Osteoblast (primary cell): Measurements from ENCODE around the gene DYNLRB1. TPM values are rescaled to one million over a fixed set of nuclear protein-coding genes. Genes with fewer than 3 reads are reported as not detected.

Experiments
- DNase-seq: peaks from one replicate; pipeline ENCODE4 v3.0.0; 2011; ENCODE audit warnings: low spot score, mixed read lengths; ENCODE audit not compliant: insufficient read length; ENCODE audit errors: missing footprints
- H2AFZ ChIP-seq: 2 replicates; pipeline ENCODE4 v1.6.0; 2011; ENCODE audit warnings: mild to moderate bottlenecking, low read length
- H3K27ac ChIP-seq: 2 replicates; pipeline ENCODE4 v1.5.1; 2011; ENCODE audit warnings: mild to moderate bottlenecking, low read depth, low read length, moderate library complexity
- H3K27me3 ChIP-seq: 2 replicates; pipeline ENCODE4 v1.6.0; 2012; ENCODE audit warnings: mild to moderate bottlenecking, control low read depth, inconsistent platforms, low read length, moderate library complexity; ENCODE audit not compliant: insufficient read depth
- H3K36me3 ChIP-seq: 2 replicates; pipeline ENCODE4 v1.5.1; 2011; ENCODE audit warnings: mild to moderate bottlenecking, low read length, control low read depth, moderate library complexity; ENCODE audit not compliant: insufficient read depth
- H3K4me1 ChIP-seq: 2 replicates; pipeline ENCODE4 v1.5.1; 2011; ENCODE audit warnings: mild to moderate bottlenecking, low read length, control low read depth, moderate library complexity; ENCODE audit not compliant: insufficient read depth
- H3K4me2 ChIP-seq: 2 replicates; pipeline ENCODE4 v1.6.0; 2011; ENCODE audit warnings: mild to moderate bottlenecking, low read length; ENCODE audit not compliant: insufficient read depth
- H3K4me3 ChIP-seq: fragments of 200-600 bp; sonication (generic); 3 replicates; pipeline ENCODE4 v1.5.1; 2012; ENCODE audit warnings: mild to moderate bottlenecking, low read length, inconsistent platforms; ENCODE audit not compliant: insufficient read depth
- H3K79me2 ChIP-seq: 2 replicates; pipeline ENCODE4 v1.6.0; 2012; ENCODE audit warnings: mild to moderate bottlenecking, low read length, control low read depth, inconsistent platforms; ENCODE audit not compliant: insufficient read depth
- H3K9me3 ChIP-seq: 2 replicates; pipeline ENCODE4 v1.5.1; 2011; ENCODE audit warnings: low read depth, low read length, control low read depth
- H4K20me1 ChIP-seq: 2 replicates; pipeline ENCODE4 v1.6.0; 2012; ENCODE audit warnings: mild to moderate bottlenecking, low read length, control low read depth; ENCODE audit not compliant: insufficient read depth
- CTCF ChIP-seq: IDR thresholded peaks from 2 replicates; pipeline ENCODE4 v1.5.1; 2011; ENCODE audit warnings: mild to moderate bottlenecking, low read depth, low read length, moderate library complexity; ENCODE audit errors: extremely low read depth
- total RNA-seq: library from RNA; depleted of rRNA; stranded (reverse); fragments of >200 nt; gene quantifications from 2 replicates; pipeline ENCODE4 v1.2.3, GENCODE V29; 2012

The DYNLRB1 gene
- total RNA-seq, 1 donor = 51.0 TPM

GRCh38 chr20:34558320-34559218 is 42.3 kb downstream of the DYNLRB1 start, which contains the start of gene MAP1LC3A:
Gene MAP1LC3A, plus strand, starts transcription at chr20:34558718. Its CDS starts 151 bp downstream, at chr20:34558869.
- Histone ChIP-seq H2AFZ (peak within 1 kb of the TSS; percentile 97), H3K4me1 (peaks cover 6% of the 10 kb centered on the region)
- no peak for TF ChIP-seq CTCF

GRCh38 chr20:34559311-34560140 is 43.3 kb downstream of the DYNLRB1 start:
- no peaks in the 10 kb centered on the region for H3K27me3 ChIP-seq
- peak overlapping the region; percentile 96 for H3K4me2 ChIP-seq
- no peaks in the 10 kb centered on the region for H4K20me1 ChIP-seq
- peak overlapping the region; percentile 89 for H3K4me3 ChIP-seq
- no peak overlapping the region for H3K27ac ChIP-seq
- H2AFZ ChIP-seq = no peak overlapping the region
- peaks cover 6% of the 10 kb centered on the region for H3K4me1 ChIP-seq
- H3K79me2 ChIP-seq = no peaks in the 10 kb centered on the region
- no peaks in the 10 kb centered on the region for H3K36me3 ChIP-seq
- H3K9me3 ChIP-seq = no peaks in the 10 kb centered on the region
- no peak for DNase-seq
- TF ChIP-seq CTCF = no peak

More at GRCh38 chr20:34558320-34559218, 42.3 kb downstream of the DYNLRB1 start, which contains the start of gene MAP1LC3A:
- Histone ChIP-seq H3K4me2 (peak within 1 kb of the TSS; percentile 96), H3K9me3 (no peaks in the 10 kb centered on the region), H3K27me3 (no peaks in the 10 kb centered on the region), H3K79me2 (no peaks in the 10 kb centered on the region), H4K20me1 (no peaks in the 10 kb centered on the region), H3K36me3 (no peaks in the 10 kb centered on the region), H3K27ac (peak within 1 kb of the TSS; percentile 86), H3K4me3 (peak within 1 kb of the TSS; percentile 89)
- peak; percentile 100 for DNase-seq

- Histone ChIP-seq H3K9me3 (no peaks in the 10 kb centered on the region), H3K27me3 (no peaks in the 10 kb centered on the region), H3K36me3 (no peaks in the 10 kb centered on the region), H3K4me3 (no peak overlapping the region), H3K27ac (no peak overlapping the region), H4K20me1 (no peaks in the 10 kb centered on the region), H2AFZ (no peak overlapping the region), H3K4me2 (no peak overlapping the region), H3K4me1 (peaks cover 6% of the 10 kb centered on the region), H3K79me2 (no peaks in the 10 kb centered on the region)
- no peak for DNase-seq
- no peak for TF ChIP-seq CTCF
Measured at GRCh38 chr20:34560141-34560523, 43.9 kb downstream of the DYNLRB1 start.
